HG02970 (cell line): Measurements from ENCODE around the gene PELI3.
"Not testable (repeated sequence)": the region's sequence is repeated elsewhere in the genome, so short reads cannot be mapped to it uniquely, and the experiment has no call there.

Experiments
- ATAC-seq: cut with Tn5 transposase; IDR thresholded peaks from one replicate; pipeline ENCODE4 v1.9.1; 2021; ENCODE audit warnings: mild to moderate bottlenecking, moderate library complexity, moderate number of reproducible peaks; ENCODE audit not compliant: unreplicated experiment, low FRiP score

PELI3 gene

DNA sequence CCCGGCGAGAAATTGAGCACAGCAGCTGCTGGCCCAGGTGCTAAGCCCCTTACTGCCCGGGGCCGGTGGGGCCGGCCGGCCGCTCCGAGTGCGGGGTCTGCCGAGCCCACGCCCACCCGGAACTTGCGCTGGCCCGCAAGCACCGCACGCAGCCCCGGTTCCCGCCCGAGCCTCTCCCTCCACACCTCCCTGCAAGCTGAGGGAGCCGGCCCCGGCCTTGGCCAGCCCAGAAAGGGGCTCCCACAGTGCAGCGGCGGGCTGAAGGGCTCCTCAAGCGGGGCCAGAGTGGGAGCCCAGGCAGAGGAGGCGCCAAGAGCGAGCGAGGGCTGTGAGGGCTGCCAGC, 25.8 kb upstream of the PELI3 start:
- not testable (repeated sequence) for ATAC-seq

GRCh38 chr11:66443602-66444001, 23.1 kb upstream of the PELI3 start:
- ATAC-seq: no peak

DNA sequence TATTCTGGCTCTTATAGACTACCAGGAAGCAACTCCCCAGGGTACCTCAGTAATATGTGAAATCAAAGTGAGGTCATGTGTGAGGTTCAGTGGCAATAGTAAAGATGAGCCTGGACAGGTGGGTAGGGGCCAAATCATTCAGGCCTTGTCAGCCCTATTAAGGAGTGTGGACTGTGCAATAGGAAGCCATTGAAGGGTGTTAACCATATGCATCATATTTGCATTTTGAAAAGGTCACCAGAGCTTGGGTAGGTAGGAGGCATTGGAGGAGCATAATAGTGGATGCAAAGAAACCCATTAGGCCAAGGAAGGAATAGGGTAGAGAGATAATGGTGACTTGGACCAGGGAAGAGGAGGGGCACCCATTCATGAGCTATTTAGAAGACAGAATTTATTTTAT, 19.7 kb upstream of the PELI3 start:
- no peak for ATAC-seq

DNA sequence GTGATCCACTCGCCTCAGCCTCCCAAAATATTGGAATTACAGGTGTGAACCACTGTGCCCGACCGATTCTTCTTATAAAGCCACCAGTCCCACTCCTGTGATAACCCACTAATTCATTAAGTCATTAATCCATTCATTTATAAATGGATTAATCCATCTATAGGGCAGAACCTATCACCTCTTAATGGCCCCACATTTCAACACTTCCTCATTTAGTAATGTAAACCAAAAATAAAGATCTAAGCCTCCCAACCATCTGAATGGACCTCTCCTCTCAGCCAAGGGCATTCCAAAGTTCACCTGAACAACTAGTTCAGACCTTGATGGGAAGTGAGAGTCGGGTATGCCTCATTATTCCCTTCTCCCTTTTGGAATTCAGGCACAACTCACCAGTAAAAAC, 18.2 kb upstream of the PELI3 start:
- no peak for ATAC-seq

GRCh38 chr11:66450560-66450959, 16.1 kb upstream of the PELI3 start:
- ATAC-seq: no peak

GRCh38 chr11:66451663-66452062, 15.0 kb upstream of the PELI3 start:
- ATAC-seq: no peak

GRCh38 chr11:66454247-66454646, 12.5 kb upstream of the PELI3 start:
- no peak for ATAC-seq

DNA sequence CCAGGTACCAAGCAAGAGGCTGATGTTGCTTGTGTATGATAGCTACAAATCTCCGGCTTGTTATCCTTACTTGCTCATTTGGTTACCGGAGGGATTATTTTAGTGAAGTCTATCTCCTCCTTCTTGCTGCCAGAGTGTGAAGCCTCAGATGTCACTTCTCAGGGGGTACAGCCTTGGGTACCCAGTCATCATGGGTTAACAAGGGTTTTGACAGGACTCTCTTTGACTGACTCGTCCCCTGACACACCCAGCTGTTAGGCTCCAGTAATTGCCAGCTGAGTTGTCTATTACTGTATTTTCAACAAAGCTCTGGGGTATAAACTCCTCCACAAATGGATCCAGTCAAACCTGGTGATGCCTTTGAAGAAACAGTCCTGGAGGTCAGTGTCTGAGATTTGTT, 11.9 kb upstream of the PELI3 start:
- no peak for ATAC-seq

- no peak for ATAC-seq
Observed at GRCh38 chr11:66457826-66458225, 8.9 kb upstream of the PELI3 start.

DNA sequence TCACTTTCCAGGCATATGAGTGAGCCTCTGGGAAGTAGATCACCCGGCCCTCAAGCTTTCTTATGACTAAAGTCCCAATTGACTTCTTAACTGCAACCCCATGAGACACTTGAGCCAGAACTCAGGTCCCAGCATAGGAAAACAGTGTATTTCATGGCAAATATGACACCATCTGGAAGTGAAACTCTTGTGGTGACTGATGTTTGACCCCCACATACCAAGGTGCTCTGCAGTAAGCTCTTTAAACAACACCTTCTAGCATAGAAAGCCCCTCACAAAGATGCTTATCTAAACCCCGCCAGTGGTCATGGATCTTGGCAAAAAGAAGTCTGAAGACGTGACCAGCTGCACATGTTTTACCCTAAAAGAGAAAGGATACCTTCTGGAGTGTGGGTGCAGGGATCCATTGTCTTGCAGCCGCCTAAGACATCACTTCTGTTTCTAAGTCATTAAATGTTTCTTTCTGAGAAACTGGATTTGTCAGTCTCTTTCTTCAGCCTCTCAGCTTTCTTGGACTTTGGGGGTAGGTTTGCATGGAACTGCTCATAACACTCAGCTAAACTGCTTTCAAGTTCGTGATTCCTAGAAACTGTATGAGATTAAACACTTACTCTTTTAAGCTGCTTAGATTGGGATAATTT, 7.4 kb upstream of the PELI3 start:
- ATAC-seq: no peak

DNA sequence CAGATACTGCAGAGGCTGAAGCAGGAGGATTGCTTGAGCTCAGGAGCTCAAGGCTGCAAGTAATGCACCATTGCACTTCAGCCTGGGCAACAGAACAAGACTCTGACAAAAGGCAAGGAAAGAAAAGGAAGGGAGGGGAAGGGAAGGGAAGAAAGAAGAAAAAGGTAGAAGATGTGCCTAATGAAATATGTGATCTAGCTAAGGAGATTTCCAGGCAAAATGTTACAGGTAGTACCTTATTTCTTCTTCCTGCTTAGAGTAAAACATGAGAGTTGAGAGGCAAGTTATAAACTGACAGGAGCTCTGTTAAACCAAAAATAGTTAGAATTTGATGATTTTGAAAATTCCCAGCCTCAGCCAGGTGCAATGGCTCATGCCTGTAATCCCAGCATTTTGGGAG, 4.7 kb upstream of the PELI3 start:
- no peak for ATAC-seq

GRCh38 chr11:66462911-66463310, 3.8 kb upstream of the PELI3 start:
- ATAC-seq: no peak

GRCh38 chr11:66464116-66464515, 2.6 kb upstream of the PELI3 start:
- not testable (repeated sequence) for ATAC-seq

DNA sequence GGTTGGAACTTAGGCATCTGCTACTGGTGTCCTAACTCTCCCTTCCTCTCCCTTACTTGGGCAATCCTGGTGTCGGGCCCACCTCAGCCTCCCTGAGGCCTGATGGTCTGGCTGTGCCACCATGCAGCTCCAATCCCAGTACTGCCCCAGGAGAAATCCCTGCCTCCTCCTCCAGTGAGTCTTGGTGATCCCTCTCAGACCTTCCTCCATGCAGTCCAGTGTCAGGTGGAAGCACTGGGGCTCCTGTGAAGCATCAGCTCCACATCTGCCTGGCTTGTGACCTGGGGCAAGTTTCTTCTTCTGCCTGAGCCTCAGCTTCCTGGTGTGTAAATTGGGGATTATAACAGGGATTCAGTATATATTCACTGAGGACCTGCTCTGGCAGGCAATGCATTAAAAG, 1.8 kb upstream of the PELI3 start:
- no peak for ATAC-seq

GRCh38 chr11:66465373-66466224, 1.1 kb upstream of the PELI3 start:
- no peak for ATAC-seq

GRCh38 chr11:66467034-66467659, 442 bp downstream of the PELI3 start:
- ATAC-seq: no peak

- no peak for ATAC-seq
Observed at GRCh38 chr11:66467756-66468155, 1.1 kb downstream of the PELI3 start.

DNA sequence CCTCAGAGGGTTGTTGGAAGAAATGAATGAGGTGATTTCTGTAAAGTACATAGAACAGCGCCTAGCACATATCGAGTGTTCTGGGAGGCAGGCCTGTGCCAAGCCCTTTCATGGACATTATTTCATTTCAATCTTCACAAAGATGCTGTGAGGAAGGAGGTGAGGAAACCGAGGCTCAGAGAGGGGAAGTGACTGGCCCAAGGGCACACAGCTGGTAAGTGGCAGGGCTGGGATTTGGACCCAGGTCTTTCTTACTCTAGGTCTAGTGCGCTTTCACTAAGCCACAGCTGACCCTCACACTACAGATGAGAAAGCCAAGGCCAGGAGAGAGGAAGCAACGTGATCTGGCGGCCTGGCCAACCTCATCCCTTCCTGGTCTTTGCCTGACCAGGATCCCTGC, 2.0 kb downstream of the PELI3 start:
- no peak for ATAC-seq

DNA sequence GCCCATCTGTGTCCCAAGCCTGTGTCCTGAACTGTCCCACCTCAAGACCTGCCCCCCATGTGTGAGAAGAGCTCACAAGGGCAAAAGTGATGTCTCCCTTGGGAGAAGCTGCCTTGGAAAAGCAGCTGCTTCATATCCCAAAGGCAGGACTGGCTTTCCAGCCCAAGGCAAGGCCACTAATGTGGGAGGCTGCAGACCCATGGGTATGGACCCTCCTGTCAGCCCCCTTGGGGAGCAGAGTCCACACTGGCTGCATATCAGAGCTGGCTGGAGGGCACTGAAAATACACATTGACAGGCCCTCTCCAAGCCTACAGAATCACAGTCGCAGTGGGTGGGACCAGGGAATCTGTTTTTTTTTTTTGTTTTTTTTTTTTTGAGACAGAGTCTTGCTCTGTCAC, 2.7 kb downstream of the PELI3 start:
- no peak for ATAC-seq

GRCh38 chr11:66470015-66470414, 3.3 kb downstream of the PELI3 start:
- no peak for ATAC-seq

GRCh38 chr11:66471142-66471541, 4.4 kb downstream of the PELI3 start:
- ATAC-seq: no peak

DNA sequence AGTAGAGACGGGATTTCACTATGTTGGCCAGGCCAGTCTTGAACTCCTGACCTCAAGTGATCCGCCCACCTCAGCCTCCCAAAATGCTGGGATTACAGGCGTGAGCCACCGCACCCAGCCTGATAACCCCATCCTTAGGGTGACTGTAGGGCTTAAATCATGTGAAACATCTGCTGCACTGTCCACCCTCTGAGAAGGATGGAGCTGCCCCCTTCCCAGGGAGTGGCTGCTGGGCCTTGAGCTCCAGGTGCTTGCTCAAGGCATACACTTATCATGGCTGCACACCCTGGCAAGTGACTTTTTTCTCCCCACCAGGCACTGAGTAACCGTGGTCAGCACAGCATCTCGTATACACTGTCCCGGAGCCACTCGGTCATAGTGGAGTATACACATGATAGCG, 5.3 kb downstream of the PELI3 start:
- no peak for ATAC-seq
